GM21515 (cell line): Measurements from ENCODE around the gene C8G.

Experiments
- ATAC-seq: cut with Tn5 transposase; IDR thresholded peaks from one replicate; pipeline ENCODE4 v1.9.1; 2021; ENCODE audit not compliant: unreplicated experiment

C8G gene

GRCh38 chr9:136940526-136941230 lies 4.4 kb upstream of the C8G start:
- ATAC-seq, result no peak

- no peak for ATAC-seq
Observed at GRCh38 chr9:136941231-136942111, 3.6 kb upstream of the C8G start.

GRCh38 chr9:136942112-136942880 lies 2.7 kb upstream of the C8G start:
- no peak for ATAC-seq

GRCh38 chr9:136942881-136943230 lies 2.2 kb upstream of the C8G start:
- ATAC-seq, result no peak

GRCh38 chr9:136943291-136944211 lies 1.5 kb upstream of the C8G start:
- peak; percentile 8 for ATAC-seq

- peak; percentile 35 for ATAC-seq
Observed at GRCh38 chr9:136944212-136944518, 878 bp upstream of the C8G start.

GRCh38 chr9:136945333-136946227 lies 537 bp downstream of the C8G start:
- no peak for ATAC-seq

- no peak for ATAC-seq
Observed at GRCh38 chr9:136946228-136947027, 1.4 kb downstream of the C8G start.

GRCh38 chr9:136947028-136947891 lies 2.2 kb downstream of the C8G start:
- no peak for ATAC-seq

- no peak for ATAC-seq
Observed at GRCh38 chr9:136947955-136948510, 3.0 kb downstream of the C8G start.

- ATAC-seq, result no peak
Observed at GRCh38 chr9:136949239-136949816, 4.3 kb downstream of the C8G start.

- no peak for ATAC-seq
Observed at GRCh38 chr9:136949817-136950655, 5.0 kb downstream of the C8G start.

- ATAC-seq, result no peak
Observed at GRCh38 chr9:136950656-136951276, 5.7 kb downstream of the C8G start.

GRCh38 chr9:136951541-136952320 lies 6.7 kb downstream of the C8G start, which contains the start of gene LCN12:
Gene LCN12, plus strand, starts transcription at chr9:136952273. Its CDS starts 55 bp downstream, at chr9:136952328.
- no peak for ATAC-seq

- no peak for ATAC-seq
Observed at GRCh38 chr9:136952321-136952850, 7.3 kb downstream of the C8G start.
